ENCODE measurements around the gene SEZ6L2. TPM values are rescaled to one million over a fixed set of nuclear protein-coding genes. Genes with fewer than 3 reads are reported as not detected.

SEZ6L2 gene
- total and polyA plus RNA-seq, 2 of the 13 experiments (the other 11 are each of a cell fraction or from before 2014, with no cell fraction given), result 14.9 to 16.9 TPM

DNA sequence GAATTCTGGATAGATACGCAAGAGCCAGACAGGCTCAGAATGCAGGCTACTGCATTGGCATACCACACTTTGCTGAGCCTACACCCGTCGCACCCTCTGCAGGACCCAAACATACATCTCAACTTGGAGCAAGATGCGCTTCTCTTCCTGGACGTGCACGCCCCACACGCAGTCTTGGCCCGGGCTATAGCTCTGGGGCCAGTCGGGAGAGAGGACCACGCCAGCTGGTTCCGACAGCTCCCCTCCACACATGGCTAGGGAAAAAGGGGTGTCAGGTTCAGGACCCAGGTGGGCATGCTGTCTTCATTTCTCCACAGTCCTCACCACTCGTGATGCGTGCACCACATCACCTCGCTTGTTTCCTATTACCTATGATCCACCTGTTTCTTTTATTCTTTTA lies 21.2 kb downstream of the SEZ6L2 start:
- Histone ChIP-seq H3K36me3 (replicated peaks in 1 of 2; ENCODE audit: control insufficient read depth in 1 of 2, insufficient read depth in 2 of 2, low read length in 2 of 2) (peaks cover 0 to 7% of the 10 kb centered on the region in 2 experiments; a peak in 3 of 5 replicates), H3K9ac (ENCODE audit: insufficient read depth, low read depth, low read length) (no peak overlapping the region), H3K79me2 (ENCODE audit: insufficient read depth, low read length) (no peaks in the 10 kb centered on the region), H3K27ac (ENCODE audit: extremely low read length, insufficient read depth, low read length) (no peak overlapping the region), H3K4me1 (ENCODE audit: insufficient read depth, low read length) (peaks cover 12% of the 10 kb centered on the region), H4K20me1 (ENCODE audit: insufficient read depth, low read length) (no peaks in the 10 kb centered on the region), H3K27me3 (ENCODE audit: control insufficient read depth in 1 of 2, insufficient read depth in 2 of 2, low read length in 2 of 2) (no peaks in the 10 kb centered on the region), H3K4me3 (replicated peaks in 1 of 3; ENCODE audit: insufficient read depth in 1 of 3, low read depth in 2 of 3, low read length in 3 of 3) (no peak overlapping the region), H3K4me2 (ENCODE audit: low read depth, low read length) (no peak overlapping the region), H2AFZ (ENCODE audit: low read length) (no peak overlapping the region), H3K9me3 (ENCODE audit: low read length) (no peaks in the 10 kb centered on the region)
- ATAC-seq (no peak), FAIRE-seq (no peak), DNase-seq (ENCODE audit: low spot score) (no peak)
- ChIA-PET POLR2A (interaction anchor here (0.6 to 0.7 kb wide), 2 partner anchors 30 to 49 kb away, joined by 3 read pairs; no protein-coding TSS in a partner anchor), CTCF (ENCODE audit: low intra/inter-chr PET ratio, low total read pairs) (no interaction called here)
- BruUV-seq (replicated peaks), result no TSS peak
- 97% methylated on average over 14 of the region's 14 CpGs for WGBS (ENCODE audit: low lambda C conversion rate)
- in situ Hi-C loops (cut with HindIII; ENCODE audit: extremely low pct_ligation_motif_present, low pct_unique_long_range_greater_than_20kb), result no loop called here
- TF ChIP-seq FIP1L1 (IDR thresholded peaks at IDR 0.05; ENCODE audit: borderline replicate concordance, insufficient read depth, low read depth, low read length) (no peak), ZNF432 (CRISPR knock-in tag; IDR thresholded peaks at IDR 0.05; ENCODE audit: borderline replicate concordance) (no peak), ZNF292 (CRISPR knock-in tag; IDR thresholded peaks at IDR 0.05; ENCODE audit: borderline replicate concordance, low read depth) (no peak), ZNF24 (IDR thresholded peaks at IDR 0.05) (no peak), SMAD1 (CRISPR knock-in tag; IDR thresholded peaks at IDR 0.05; ENCODE audit: borderline replicate concordance, low read depth) (no peak), ZNF207 (IDR thresholded peaks at IDR 0.05; ENCODE audit: borderline replicate concordance) (no peak), ZNF576 (CRISPR knock-in tag; IDR thresholded peaks at IDR 0.05) (no peak)
- TF ChIP-seq, protein P1, sequence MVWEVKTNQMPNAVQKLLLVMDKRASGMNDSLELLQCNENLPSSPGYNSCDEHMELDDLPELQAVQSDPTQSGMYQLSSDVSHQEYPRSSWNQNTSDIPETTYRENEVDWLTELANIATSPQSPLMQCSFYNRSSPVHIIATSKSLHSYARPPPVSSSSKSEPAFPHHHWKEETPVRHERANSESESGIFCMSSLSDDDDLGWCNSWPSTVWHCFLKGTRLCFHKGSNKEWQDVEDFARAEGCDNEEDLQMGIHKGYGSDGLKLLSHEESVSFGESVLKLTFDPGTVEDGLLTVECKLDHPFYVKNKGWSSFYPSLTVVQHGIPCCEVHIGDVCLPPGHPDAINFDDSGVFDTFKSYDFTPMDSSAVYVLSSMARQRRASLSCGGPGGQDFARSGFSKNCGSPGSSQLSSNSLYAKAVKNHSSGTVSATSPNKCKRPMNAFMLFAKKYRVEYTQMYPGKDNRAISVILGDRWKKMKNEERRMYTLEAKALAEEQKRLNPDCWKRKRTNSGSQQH (CRISPR knock-in tag; IDR thresholded peaks at IDR 0.05; ENCODE audit: low read depth), result no peak
- intact Hi-C loops (cut with micrococcal nuclease; ENCODE audit: unreplicated experiment), result no loop called here

All from HepG2 (cell line).